Activated T-helper 2 cell treated with anti-CD3 and anti-CD28 coated beads, Interferon-gamma antibody, Interleukin-2, Interleukin-4, amounts not matched to agents 10 μg/mL and 5 μg/mL and 100 μg/mL, durations not matched to agents 14 hours and 24 hours and 36 hours (primary cell): ENCODE measurements around the gene PDIA5. TPM values are rescaled to one million over a fixed set of nuclear protein-coding genes. Genes with fewer than 3 reads are reported as not detected.

Experiments used
- DNase-seq: peaks from one replicate; pipeline ENCODE4 v3.0.0; 2021; ENCODE audit warnings: low spot score
- H3K27ac Mint-ChIP-seq: one replicate; pipeline ENCODE4 v1.8.0; 2021; ENCODE audit warnings: mixed read lengths
- H3K27me3 Mint-ChIP-seq: one replicate; pipeline ENCODE4 v1.8.0; 2021; ENCODE audit warnings: low read depth, mixed read lengths
- H3K36me3 Mint-ChIP-seq: one replicate; pipeline ENCODE4 v1.8.0; 2021; ENCODE audit warnings: low read depth, mixed read lengths
- H3K4me1 Mint-ChIP-seq: one replicate; pipeline ENCODE4 v1.8.0; 2021; ENCODE audit warnings: low read depth, mixed read lengths
- H3K4me3 Mint-ChIP-seq: one replicate; pipeline ENCODE4 v1.8.0; 2021; ENCODE audit warnings: low read depth, mild to moderate bottlenecking, moderate library complexity, mixed read lengths
- H3K9me3 Mint-ChIP-seq: one replicate; pipeline ENCODE4 v1.8.0; 2021; ENCODE audit warnings: mixed read lengths
- intact Hi-C: fragments of 100-400 bp; cut with micrococcal nuclease; formaldehyde crosslinking; loops from one replicate; pipeline ENCODE4 v1.15.1; 2023
- total RNA-seq: library from RNA; stranded (reverse); gene quantifications from 2 replicates; pipeline ENCODE4 v1.2.3, GENCODE V29; 2022

Gene PDIA5
- total RNA-seq, 1 donor from 2014 or later, result 32.3 TPM

DNA sequence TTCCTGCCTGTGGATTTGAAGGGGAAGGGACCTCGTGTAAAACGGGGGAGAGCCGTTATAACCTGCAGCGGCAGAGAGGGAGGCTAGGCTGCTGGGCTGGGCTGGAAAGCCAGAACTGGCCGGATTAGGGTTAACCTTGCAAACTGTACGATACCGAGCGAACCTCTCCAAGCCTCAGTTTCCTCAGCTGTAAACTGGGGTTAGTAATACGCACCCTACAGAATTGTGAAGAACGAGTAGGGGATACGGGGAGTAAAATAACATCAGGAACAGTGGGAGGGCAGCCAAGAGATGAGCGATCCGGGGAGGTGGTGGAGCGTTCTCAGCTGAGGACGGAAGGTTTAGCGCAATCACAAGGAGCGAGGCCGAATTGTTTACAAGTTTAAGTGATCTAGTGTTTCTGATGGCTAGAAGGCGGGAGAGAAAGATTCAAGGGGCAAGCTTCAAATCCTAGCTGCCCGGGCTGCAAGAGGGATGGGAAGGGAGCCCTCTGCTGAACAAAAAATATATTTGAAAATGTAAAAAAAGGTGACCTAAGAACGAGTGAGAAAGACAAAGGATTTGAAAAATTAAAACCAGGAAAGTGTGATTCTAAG lies 38.5 kb upstream of the PDIA5 start:
- DNase-seq, result no peak
- Mint-ChIP-seq H3K9me3 (no peaks in the 10 kb centered on the region), H3K4me1 (peaks cover 11% of the 10 kb centered on the region), H3K27ac (no peak overlapping the region), H3K4me3 (peak overlapping the region; percentile 59), H3K36me3 (no peaks in the 10 kb centered on the region), H3K27me3 (peaks cover 53% of the 10 kb centered on the region)
- intact Hi-C loops, result loop anchor here (1.0 to 5.0 kb wide), 3 partner anchors 86 to 1482 kb away; no protein-coding TSS in a partner anchor

DNA sequence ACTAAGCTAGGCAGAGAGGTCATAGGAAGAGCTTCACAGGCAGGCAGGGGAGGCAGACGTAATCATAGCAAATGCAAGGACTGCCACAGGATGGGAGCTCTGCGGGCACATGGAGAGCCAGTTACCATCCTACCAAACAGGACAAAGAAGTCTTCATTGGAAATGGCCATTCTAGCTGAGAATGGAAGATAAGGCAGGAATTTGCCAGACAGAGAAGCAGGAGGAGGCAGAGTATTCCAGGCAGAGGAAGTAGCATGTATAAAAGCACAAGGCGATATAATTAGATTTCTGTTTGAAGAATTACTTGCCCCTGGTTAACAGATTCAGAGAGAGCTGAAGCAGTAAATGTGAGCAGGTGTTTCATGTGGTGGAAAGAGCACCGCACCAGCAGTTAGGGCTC lies 35.8 kb upstream of the PDIA5 start:
- Mint-ChIP-seq H3K4me1 (peaks cover 8% of the 10 kb centered on the region), H3K27me3 (peaks cover 46% of the 10 kb centered on the region), H3K27ac (no peak overlapping the region), H3K4me3 (no peak overlapping the region), H3K9me3 (no peaks in the 10 kb centered on the region), H3K36me3 (no peaks in the 10 kb centered on the region)
- intact Hi-C loops, result no loop called here
- no peak for DNase-seq

DNA sequence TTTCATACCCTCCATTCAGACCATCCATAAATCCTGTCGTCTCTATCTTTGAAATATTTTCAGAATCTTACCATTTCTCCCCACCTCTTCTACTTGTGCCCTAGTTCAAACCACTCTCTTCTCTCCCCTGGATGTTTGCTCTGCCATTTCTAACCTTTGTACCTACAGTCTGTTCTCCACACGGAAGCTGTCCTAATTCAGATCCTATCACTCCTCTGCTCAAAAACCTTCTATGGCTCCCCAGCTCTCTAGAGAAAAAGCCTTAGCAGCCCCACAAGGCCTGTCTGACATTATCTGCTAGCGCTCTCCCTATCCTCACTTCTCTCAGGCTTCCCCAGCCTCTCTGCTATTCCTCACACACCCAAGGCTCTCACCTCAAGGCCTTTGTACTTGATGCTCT lies 34.8 kb upstream of the PDIA5 start:
- Mint-ChIP-seq H3K4me1 (peaks cover 8% of the 10 kb centered on the region), H3K27ac (no peak overlapping the region), H3K4me3 (no peak overlapping the region), H3K9me3 (no peaks in the 10 kb centered on the region), H3K27me3 (peaks cover 46% of the 10 kb centered on the region), H3K36me3 (no peaks in the 10 kb centered on the region)
- intact Hi-C loops, result no loop called here
- no peak for DNase-seq

DNA sequence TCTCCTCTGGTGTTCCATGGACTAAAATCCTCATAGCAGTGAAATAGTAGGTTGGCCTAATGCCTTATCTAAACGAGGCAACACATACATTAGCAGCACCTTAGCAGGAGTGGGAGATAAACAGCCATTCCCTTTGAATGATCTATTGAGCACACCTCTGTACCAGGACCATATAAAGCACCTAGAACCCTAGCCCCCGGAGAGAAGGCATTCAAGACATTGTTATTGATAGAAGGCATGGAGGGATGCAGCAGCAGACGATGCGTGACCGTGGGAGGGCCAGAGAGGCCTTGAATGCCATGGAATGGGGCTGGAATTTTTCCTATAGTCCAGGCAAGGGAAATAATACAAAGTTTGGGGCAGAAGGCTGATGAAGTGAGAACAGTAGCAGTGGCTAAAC lies 32.7 kb upstream of the PDIA5 start:
- H3K36me3 Mint-ChIP-seq, result no peaks in the 10 kb centered on the region
- no peak for DNase-seq
- H3K4me3 Mint-ChIP-seq, result no peak overlapping the region
- peaks cover 50% of the 10 kb centered on the region for H3K27me3 Mint-ChIP-seq
- no peak overlapping the region for H3K27ac Mint-ChIP-seq
- H3K4me1 Mint-ChIP-seq, result no peaks in the 10 kb centered on the region
- H3K9me3 Mint-ChIP-seq, result no peaks in the 10 kb centered on the region
- intact Hi-C loops, result no loop called here

DNA sequence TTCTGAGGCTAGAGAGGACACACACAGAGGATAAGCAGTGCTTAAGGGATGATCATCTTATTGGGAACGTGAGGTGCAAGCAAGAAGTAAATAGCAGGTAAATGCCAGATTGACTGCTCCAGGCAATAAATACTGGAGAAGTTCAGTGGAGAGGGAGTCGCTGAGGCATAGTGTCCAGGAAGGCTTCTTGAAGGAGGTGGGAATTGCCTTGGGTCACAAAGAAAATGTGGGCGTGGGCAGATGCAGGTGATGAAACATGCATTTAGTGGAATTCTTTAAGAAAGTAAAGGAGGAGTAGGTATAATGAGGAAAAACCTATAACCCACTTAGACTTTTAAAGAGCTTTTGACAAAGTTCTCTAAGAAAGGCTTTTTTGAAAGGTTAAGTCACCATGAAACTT lies 31.8 kb upstream of the PDIA5 start:
- intact Hi-C loops, result no loop called here
- no peak overlapping the region for H3K27ac Mint-ChIP-seq
- DNase-seq, result no peak
- no peaks in the 10 kb centered on the region for H3K4me1 Mint-ChIP-seq
- no peaks in the 10 kb centered on the region for H3K36me3 Mint-ChIP-seq
- no peaks in the 10 kb centered on the region for H3K9me3 Mint-ChIP-seq
- peaks cover 43% of the 10 kb centered on the region for H3K27me3 Mint-ChIP-seq
- H3K4me3 Mint-ChIP-seq, result no peak overlapping the region

DNA sequence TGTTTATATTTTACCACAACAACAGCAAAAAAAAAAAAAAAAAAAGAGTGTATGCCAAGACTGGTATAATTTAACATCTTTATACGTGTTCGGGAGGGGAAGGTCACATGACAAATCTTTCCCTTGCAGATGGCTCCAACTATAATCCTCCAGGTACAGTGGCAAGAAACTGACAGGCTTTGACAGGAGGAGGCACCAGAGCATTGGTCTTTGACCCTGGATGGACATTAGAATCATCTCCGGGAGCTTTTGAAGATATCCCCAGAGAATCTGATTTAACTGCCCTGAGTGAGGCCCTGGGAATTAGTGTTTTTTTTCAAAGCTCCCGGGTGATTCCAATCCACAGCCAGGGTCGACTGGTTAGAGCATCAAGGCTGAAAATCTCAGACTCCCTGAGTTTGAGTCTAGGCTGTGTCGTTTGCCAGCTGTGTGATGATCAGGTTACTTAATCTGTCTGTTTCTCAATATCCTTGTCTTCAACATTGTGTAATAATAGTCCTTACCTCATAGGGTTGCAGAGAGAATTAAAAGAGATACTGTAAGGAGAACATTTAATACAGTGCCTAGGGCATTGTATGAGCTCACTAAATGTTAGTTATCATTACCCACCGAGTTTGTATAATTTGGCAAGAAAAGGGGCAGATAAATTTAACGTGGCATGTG lies 30.3 kb upstream of the PDIA5 start:
- Mint-ChIP-seq H3K27ac (no peak overlapping the region), H3K4me1 (no peaks in the 10 kb centered on the region), H3K4me3 (no peak overlapping the region), H3K27me3 (peaks cover 48% of the 10 kb centered on the region), H3K36me3 (no peaks in the 10 kb centered on the region), H3K9me3 (no peaks in the 10 kb centered on the region)
- intact Hi-C loops, result no loop called here
- DNase-seq, result no peak

DNA sequence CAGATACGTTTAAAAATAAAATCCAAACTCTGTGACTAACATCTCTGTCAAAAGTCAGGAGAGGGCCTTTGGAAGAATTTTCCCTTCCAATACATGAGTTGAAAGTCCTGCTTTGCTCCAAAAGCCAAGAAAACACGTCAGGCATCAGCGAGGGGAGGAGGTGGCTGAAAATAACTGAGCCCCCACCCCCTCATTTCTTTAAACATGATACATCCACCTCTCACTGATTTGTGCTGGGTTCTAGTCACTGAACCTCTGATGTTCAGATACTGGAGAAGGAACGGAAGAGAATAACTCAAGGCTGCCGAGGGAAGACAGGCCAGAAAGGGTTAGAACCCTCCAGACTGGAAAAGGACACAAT lies 29.8 kb upstream of the PDIA5 start:
- no peaks in the 10 kb centered on the region for H3K9me3 Mint-ChIP-seq
- no peaks in the 10 kb centered on the region for H3K36me3 Mint-ChIP-seq
- no peak for DNase-seq
- peaks cover 53% of the 10 kb centered on the region for H3K27me3 Mint-ChIP-seq
- H3K27ac Mint-ChIP-seq, result no peak overlapping the region
- intact Hi-C loops, result no loop called here
- no peaks in the 10 kb centered on the region for H3K4me1 Mint-ChIP-seq
- H3K4me3 Mint-ChIP-seq, result no peak overlapping the region

DNA sequence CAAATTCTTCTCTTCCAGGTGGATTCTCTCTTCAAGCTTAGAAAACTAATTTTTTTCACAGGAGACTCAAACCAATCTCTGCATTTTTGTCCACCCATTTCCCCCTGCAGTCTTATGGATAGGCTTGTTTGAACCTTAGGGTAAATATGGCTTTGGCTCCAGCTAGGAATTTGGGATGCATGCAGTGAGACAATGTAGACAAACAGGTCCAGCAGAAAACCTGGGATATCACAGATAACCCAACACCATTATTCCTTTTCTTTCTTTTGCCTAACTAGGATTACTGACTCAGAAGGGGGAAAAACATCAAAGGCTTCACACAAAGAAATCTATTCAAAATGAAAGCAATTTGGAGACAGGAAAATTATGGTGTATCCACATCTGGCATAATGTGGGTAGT lies 28.1 kb upstream of the PDIA5 start:
- H3K9me3 Mint-ChIP-seq, result no peaks in the 10 kb centered on the region
- H3K27ac Mint-ChIP-seq, result no peak overlapping the region
- no peaks in the 10 kb centered on the region for H3K36me3 Mint-ChIP-seq
- no peak for DNase-seq
- H3K4me3 Mint-ChIP-seq, result no peak overlapping the region
- peaks cover 62% of the 10 kb centered on the region for H3K27me3 Mint-ChIP-seq
- no peaks in the 10 kb centered on the region for H3K4me1 Mint-ChIP-seq
- intact Hi-C loops, result no loop called here

DNA sequence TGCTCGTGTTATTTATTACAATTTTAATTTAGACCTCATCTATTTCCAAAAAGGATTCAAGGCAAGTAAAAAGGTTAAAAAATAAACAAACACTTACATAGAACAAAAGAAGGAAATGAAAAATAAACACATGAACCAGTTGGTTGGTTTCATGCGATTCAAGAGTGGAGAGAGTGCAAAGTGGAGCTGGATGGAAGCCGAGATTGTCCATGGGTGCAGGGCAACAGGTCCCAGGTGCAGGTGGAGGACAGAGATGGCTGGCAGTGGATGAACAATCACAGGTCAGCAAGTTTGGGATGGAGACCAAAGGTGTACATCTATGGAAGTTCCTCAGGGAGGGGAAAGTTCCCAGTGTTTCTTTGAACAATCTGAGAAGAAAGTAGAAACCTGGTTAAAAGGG lies 27.6 kb upstream of the PDIA5 start:
- H3K4me3 Mint-ChIP-seq, result no peak overlapping the region
- H3K27ac Mint-ChIP-seq, result no peak overlapping the region
- intact Hi-C loops, result no loop called here
- no peaks in the 10 kb centered on the region for H3K36me3 Mint-ChIP-seq
- no peak for DNase-seq
- H3K27me3 Mint-ChIP-seq, result peaks cover 62% of the 10 kb centered on the region
- H3K9me3 Mint-ChIP-seq, result no peaks in the 10 kb centered on the region
- H3K4me1 Mint-ChIP-seq, result no peaks in the 10 kb centered on the region

DNA sequence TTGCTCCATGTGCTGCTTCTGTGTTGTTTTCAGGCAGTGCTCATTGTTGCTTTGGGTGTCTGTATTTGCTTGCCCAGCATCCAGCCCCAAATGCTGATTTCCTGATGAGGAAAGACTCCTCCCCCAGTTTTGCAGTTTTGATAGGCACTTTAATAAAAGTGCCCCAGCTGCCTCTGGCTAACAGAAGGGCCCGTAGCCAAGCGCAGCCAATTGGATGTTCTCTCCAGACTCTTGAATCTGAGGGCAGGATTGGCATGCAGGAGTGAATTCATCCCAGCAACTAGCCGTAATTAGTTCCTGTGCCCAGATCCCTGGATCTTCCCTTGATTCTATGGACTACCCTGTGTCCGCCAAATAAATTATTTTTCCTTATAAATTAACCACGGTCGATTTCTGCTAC lies 24.4 kb upstream of the PDIA5 start:
- no peaks in the 10 kb centered on the region for H3K36me3 Mint-ChIP-seq
- H3K9me3 Mint-ChIP-seq, result no peaks in the 10 kb centered on the region
- intact Hi-C loops, result no loop called here
- no peak overlapping the region for H3K27ac Mint-ChIP-seq
- DNase-seq, result no peak
- H3K27me3 Mint-ChIP-seq, result peaks cover 46% of the 10 kb centered on the region
- no peak overlapping the region for H3K4me3 Mint-ChIP-seq
- H3K4me1 Mint-ChIP-seq, result no peaks in the 10 kb centered on the region

DNA sequence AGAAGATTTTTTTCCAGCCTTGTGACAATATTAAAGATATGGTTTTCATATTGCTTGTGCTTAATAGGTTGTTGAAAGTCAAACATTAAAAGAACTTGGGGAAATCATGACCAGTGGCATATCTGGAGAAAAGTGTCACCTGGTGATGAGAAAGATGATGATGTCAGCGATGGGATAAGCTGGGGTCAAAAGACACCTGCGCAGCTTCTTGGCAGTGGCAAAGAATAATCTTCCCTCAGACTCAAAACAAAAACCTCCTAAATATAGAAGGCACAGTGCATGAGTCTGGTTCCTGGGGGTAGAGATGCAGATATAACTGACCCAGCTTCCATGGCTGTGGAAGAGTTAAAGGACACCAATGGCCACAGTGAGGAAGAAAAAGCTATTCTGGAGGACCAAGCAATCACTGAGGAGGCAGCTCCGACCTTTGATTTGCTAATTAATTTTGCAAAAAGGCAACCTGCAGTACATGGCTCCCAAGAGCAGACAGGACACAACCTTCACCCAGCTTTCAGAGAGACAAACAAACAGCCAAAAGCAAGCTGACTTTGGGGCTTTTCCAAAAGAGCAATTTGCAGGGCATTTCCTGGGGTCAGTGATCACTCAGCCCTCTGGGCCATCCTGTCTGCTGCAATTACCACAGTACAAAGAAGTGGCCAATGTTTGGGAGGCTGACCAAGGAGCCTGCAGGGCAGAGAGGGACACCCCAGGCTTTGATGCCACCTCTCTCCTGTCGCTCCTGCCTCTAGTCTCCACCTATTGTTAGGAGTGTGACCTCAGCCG lies 21.7 kb upstream of the PDIA5 start:
- no peak overlapping the region for H3K4me3 Mint-ChIP-seq
- no peaks in the 10 kb centered on the region for H3K4me1 Mint-ChIP-seq
- no peaks in the 10 kb centered on the region for H3K36me3 Mint-ChIP-seq
- H3K27ac Mint-ChIP-seq, result no peak overlapping the region
- intact Hi-C loops, result no loop called here
- H3K9me3 Mint-ChIP-seq, result no peaks in the 10 kb centered on the region
- DNase-seq, result no peak
- H3K27me3 Mint-ChIP-seq, result peaks cover 31% of the 10 kb centered on the region

DNA sequence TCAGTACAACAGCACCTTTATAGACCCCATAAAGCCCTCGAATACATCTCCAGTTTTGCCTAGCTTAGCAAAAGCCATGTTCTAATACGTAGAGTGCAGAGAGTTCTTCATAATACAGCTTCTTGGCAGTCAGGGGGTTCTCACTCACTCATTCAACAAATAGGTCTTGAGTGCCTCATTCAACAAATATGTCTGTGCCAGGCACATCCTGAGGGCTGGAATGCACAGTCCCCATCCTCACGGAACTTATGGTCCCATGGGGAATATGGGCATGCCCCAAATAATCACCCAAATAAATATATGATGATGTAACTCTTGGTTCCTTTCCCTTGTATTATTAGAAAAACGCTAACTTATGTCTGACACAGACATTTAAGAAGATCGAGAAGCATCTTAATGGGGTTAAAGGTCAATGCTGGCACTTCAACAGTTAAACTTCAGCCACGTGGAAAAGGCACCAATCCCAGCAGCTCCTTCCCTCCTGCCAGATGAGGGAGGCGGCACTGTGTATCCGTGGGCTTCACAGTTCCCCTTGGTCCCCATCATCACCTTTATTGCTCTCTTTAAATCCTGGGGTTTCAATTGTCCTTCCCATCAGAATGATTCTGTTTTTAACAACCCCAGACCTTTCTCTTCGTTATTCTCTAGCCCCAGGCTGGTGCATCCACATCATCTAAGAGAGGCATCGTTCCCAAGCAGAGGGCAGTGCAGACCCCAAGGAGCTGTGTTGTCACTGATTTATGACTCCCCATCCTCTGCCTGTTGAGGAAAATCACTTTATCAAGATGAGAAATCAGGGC lies 20.4 kb upstream of the PDIA5 start:
- Mint-ChIP-seq H3K4me3 (no peak overlapping the region), H3K27me3 (peaks cover 24% of the 10 kb centered on the region), H3K4me1 (no peaks in the 10 kb centered on the region), H3K27ac (no peak overlapping the region), H3K36me3 (no peaks in the 10 kb centered on the region), H3K9me3 (no peaks in the 10 kb centered on the region)
- no peak for DNase-seq
- intact Hi-C loops, result no loop called here

DNA sequence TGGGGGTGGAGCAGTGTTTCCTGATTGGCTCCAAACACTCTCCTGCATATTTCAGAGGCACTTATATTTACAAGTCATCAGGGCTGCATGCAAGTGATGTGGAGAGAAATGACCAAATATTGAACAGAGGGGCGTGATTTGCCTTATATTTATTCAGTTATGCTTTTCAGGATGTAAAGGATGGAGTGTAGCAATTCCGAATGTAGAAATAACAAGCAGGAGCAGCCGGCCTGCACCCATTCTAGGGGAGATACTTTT lies 19.8 kb upstream of the PDIA5 start:
- H3K36me3 Mint-ChIP-seq, result no peaks in the 10 kb centered on the region
- H3K27me3 Mint-ChIP-seq, result peaks cover 19% of the 10 kb centered on the region
- no peaks in the 10 kb centered on the region for H3K4me1 Mint-ChIP-seq
- H3K9me3 Mint-ChIP-seq, result no peaks in the 10 kb centered on the region
- no peak overlapping the region for H3K4me3 Mint-ChIP-seq
- H3K27ac Mint-ChIP-seq, result no peak overlapping the region
- DNase-seq, result no peak
- intact Hi-C loops, result no loop called here
